Peyer's patch (tissue), 4 donors: Measurements from ENCODE around the gene COL20A1.

Experiments used
- POLR2A ChIP-seq, 2 donors: fragments of 450-650 bp; IDR thresholded peaks; one replicate each; pipeline ENCODE4 v1.5.1; 2017; ENCODE audit warnings: antibody characterized with exemption in 2 of 2, mild to moderate bottlenecking in 2 of 2, moderate library complexity in 2 of 2
- TF ChIP-seq, protein P1 (sequence below), 6 experiments: fragments of 450-650 bp in 4 of 6; fragments of 200-600 bp in 2 of 6; sonication (generic) in 1 of 6; IDR thresholded peaks; one replicate each; pipeline ENCODE4 v1.5.1; 2017 to 2019; ENCODE audit warnings: antibody characterized with exemption in 6 of 6, mild to moderate bottlenecking in 3 of 6, moderate library complexity in 1 of 6

DNA sequence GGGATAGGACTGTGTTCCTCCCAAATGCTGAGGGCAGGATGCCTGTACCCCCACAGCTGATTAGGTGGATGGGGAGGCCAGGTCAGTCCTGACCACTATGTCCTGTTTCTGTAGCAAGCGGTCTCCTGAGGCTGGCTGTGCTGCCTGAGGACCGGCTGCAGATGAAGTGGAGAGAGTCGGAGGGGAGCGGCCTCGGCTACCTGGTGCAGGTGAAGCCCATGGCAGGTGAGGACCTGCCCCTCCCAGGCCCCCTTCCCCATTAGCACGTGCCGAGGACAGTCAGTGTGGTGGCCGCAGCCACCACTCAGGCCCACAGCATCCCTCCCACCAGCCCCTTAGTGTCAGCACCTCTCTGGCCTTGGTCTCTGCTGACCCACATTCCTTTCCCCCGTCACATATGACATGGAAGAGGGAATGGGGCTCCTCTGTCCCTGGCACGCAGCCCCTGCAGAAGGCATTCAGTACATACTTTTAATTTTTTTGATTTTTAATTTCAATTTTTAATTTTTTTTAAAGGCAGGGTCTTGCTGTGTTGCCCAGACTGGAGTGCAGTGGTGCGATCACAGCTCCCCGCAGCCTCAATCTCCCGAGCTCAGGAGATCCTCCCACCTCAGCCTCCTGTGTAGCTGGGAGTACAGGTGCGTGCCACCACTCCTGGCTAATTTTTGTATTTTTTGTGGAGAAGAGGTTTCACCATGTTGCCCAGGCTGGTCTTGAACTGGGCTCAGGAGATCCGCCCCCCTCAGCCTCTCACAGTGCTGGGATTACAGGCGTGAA, 5.0 kb downstream of the COL20A1 start:
- no peak for TF ChIP-seq POLR2A (IDR thresholded peaks at IDR 0.05)
- TF ChIP-seq, protein P1, sequence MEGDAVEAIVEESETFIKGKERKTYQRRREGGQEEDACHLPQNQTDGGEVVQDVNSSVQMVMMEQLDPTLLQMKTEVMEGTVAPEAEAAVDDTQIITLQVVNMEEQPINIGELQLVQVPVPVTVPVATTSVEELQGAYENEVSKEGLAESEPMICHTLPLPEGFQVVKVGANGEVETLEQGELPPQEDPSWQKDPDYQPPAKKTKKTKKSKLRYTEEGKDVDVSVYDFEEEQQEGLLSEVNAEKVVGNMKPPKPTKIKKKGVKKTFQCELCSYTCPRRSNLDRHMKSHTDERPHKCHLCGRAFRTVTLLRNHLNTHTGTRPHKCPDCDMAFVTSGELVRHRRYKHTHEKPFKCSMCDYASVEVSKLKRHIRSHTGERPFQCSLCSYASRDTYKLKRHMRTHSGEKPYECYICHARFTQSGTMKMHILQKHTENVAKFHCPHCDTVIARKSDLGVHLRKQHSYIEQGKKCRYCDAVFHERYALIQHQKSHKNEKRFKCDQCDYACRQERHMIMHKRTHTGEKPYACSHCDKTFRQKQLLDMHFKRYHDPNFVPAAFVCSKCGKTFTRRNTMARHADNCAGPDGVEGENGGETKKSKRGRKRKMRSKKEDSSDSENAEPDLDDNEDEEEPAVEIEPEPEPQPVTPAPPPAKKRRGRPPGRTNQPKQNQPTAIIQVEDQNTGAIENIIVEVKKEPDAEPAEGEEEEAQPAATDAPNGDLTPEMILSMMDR (IDR thresholded peaks at IDR 0.05): no peak
